Coronary artery (tissue), 2 donors: Measurements from ENCODE around the gene GIMAP5.

Experiments
- DNase-seq: peaks from one replicate; pipeline ENCODE4 v3.0.0-alpha.2; 2017; ENCODE audit warnings: low spot score
- H3K27ac ChIP-seq, 2 donors: fragments of 200-600 bp; sonication (generic); one replicate each; pipeline ENCODE4 v1.5.1; 2016 to 2019
- H3K4me3 ChIP-seq: fragments of 200-600 bp; sonication (generic); 2 replicates; pipeline ENCODE4 v1.5.1; 2016; ENCODE audit warnings: mild to moderate bottlenecking, moderate library complexity
- CTCF ChIP-seq: fragments of 200-600 bp; sonication (generic); IDR thresholded peaks from one replicate; pipeline ENCODE4 v1.5.1; 2019; ENCODE audit warnings: antibody characterized with exemption

GIMAP5 gene

GRCh38 chr7:150791304-150791703 lies 54.1 kb downstream of the GIMAP5 start:
- H3K4me3 ChIP-seq, result no peak overlapping the region
- DNase-seq, result no peak
- no peak for TF ChIP-seq CTCF
- H3K27ac ChIP-seq, result no peak overlapping the region

DNA sequence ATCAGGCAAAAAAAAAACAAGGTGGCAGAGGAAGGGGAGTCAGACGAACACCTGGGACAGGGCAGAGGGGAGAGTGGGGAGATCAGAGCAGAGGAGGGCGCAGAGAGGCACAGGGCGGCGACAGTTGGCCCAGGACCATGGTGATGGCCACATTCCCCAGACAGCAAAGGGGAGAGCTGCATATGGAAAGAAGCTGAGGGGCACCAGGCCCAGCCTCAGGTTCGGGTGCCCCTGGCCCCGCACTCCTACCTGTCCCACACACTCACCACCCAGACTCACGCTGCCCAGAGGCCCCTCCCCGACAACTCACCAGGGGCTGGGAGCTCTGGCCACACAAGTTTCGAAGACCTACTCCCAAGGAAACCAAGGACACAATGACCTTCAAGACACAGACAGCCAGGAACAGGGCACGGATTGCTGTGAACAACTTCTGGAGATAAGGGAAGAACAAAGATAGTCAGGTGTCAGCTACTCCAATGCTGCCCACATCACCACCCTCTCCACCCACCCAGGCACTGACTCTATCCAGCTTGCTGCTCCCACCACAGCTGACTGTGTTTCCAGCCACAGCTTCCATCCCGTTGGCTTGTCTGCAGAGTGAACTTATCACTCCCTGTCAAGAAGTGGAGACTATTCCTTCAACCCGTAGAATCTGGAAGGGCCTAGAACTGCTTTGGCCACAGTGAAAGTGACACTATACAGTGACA lies 54.7 kb downstream of the GIMAP5 start:
- H3K4me3 ChIP-seq, result no peak overlapping the region
- no peak for DNase-seq
- TF ChIP-seq CTCF, result no peak
- no peak overlapping the region for H3K27ac ChIP-seq
